ENCODE measurements around the gene CEACAM7. TPM values are rescaled to one million over a fixed set of nuclear protein-coding genes. Genes with fewer than 3 reads are reported as not detected.

Gene CEACAM7
- total RNA-seq, 1 experiment from 2014 or later, result not detected

DNA sequence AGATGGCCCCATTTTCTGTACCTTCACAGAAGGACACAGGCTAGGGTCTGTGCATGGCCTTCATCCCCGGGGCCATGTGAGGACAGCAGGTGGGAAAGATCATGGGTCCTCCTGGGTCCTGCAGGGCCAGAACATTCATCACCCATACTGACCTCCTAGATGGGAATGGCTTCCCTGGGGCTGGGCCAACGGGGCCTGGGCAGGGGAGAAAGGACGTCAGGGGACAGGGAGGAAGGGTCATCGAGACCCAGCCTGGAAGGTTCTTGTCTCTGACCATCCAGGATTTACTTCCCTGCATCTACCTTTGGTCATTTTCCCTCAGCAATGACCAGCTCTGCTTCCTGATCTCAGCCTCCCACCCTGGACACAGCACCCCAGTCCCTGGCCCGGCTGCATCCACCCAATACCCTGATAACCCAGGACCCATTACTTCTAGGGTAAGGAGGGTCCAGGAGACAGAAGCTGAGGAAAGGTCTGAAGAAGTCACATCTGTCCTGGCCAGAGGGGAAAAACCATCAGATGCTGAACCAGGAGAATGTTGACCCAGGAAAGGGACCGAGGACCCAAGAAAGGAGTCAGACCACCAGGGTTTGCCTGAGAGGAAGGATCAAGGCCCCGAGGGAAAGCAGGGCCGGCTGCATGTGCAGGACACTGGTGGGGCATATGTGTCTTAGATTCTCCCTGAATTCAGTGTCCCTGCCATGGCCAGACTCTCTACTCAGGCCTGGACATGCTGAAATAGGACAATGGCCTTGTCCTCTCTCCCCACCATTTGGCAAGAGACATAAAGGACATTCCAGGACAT, 7.0 kb upstream of the CEACAM7 start:
- no peak overlapping the region for H3K9ac ChIP-seq (ENCODE audit: extremely low read depth, insufficient read length, low read length)
- no peak overlapping the region for H2BK5ac ChIP-seq (ENCODE audit: insufficient read length, low read length)
- peak; percentile 7 for DNase-seq
- H2AK5ac ChIP-seq (ENCODE audit: insufficient read length, low read length), result no peak overlapping the region
- TF ChIP-seq, protein P1, sequence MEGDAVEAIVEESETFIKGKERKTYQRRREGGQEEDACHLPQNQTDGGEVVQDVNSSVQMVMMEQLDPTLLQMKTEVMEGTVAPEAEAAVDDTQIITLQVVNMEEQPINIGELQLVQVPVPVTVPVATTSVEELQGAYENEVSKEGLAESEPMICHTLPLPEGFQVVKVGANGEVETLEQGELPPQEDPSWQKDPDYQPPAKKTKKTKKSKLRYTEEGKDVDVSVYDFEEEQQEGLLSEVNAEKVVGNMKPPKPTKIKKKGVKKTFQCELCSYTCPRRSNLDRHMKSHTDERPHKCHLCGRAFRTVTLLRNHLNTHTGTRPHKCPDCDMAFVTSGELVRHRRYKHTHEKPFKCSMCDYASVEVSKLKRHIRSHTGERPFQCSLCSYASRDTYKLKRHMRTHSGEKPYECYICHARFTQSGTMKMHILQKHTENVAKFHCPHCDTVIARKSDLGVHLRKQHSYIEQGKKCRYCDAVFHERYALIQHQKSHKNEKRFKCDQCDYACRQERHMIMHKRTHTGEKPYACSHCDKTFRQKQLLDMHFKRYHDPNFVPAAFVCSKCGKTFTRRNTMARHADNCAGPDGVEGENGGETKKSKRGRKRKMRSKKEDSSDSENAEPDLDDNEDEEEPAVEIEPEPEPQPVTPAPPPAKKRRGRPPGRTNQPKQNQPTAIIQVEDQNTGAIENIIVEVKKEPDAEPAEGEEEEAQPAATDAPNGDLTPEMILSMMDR (conservative IDR thresholded peaks at IDR 0.05), result no peak
- no peak overlapping the region for H2AFZ ChIP-seq (ENCODE audit: low read length)
- no peaks in the 10 kb centered on the region for H3K23me2 ChIP-seq (ENCODE audit: insufficient read length, low read depth, low read length, poor library complexity, severe bottlenecking)
- no peak overlapping the region for H3K14ac ChIP-seq (ENCODE audit: insufficient read depth, low read length)
- no peak overlapping the region for H3K4me2 ChIP-seq (ENCODE audit: insufficient read depth, insufficient read length, low read length)
- Mint-ChIP-seq H3K4me1 (no peaks in the 10 kb centered on the region), H3K27ac (no peak overlapping the region), H3K9me3 (peaks cover 77 to 96% of the 10 kb centered on the region in 2 experiments), H3K36me3 (ENCODE audit: insufficient read depth in 1 of 3, low read depth in 3 of 3) (peaks cover under 1 to 32% (median 5%) of the 10 kb centered on the region in 3 experiments; a peak in 4 of 7 replicates), H3K4me3 (no peak overlapping the region), H3K27me3 (ENCODE audit: low read depth) (no peaks in the 10 kb centered on the region; the same call in 1 of the 2 replicates)
- H3K23ac ChIP-seq (ENCODE audit: insufficient read length, low read depth, low read length), result no peak overlapping the region
- no peak overlapping the region for H3K27ac ChIP-seq (ENCODE audit: insufficient read length, low read depth, low read length)
- H2BK15ac ChIP-seq (ENCODE audit: low read depth, low read length), result no peak overlapping the region
- no peak overlapping the region for H3K4ac ChIP-seq (ENCODE audit: low read depth, low read length)
- no peak overlapping the region for H2BK20ac ChIP-seq (ENCODE audit: low read depth, low read length, poor library complexity, severe bottlenecking)
- no peak overlapping the region for H2BK12ac ChIP-seq (ENCODE audit: insufficient read length, low read depth, low read length)
- no peak overlapping the region for H2BK120ac ChIP-seq (ENCODE audit: low read depth, low read length, poor library complexity, severe bottlenecking)
- H3K4me1 ChIP-seq (ENCODE audit: insufficient read depth, low read length), result no peaks in the 10 kb centered on the region
- H3K79me2 ChIP-seq (ENCODE audit: insufficient read depth, low read length), result no peaks in the 10 kb centered on the region
- no peak overlapping the region for H4K8ac ChIP-seq (replicated peaks; ENCODE audit: insufficient read length, low read depth, low read length)
- H3K9me3 ChIP-seq (ENCODE audit: control insufficient read depth, low read depth, low read length), result peaks cover 37% of the 10 kb centered on the region
- no peak overlapping the region for H3K56ac ChIP-seq (ENCODE audit: insufficient read length, low read depth, low read length)
- no CpG with 5 or more reads among the region's 8 CpGs for WGBS (ENCODE audit: extremely low coverage, insufficient read length, low lambda C conversion rate)
- H4K91ac ChIP-seq (ENCODE audit: insufficient read length, low read depth, low read length), result no peak overlapping the region
- no peak overlapping the region for H3K18ac ChIP-seq (ENCODE audit: insufficient read length, low read depth, low read length)
- H3K27me3 ChIP-seq (ENCODE audit: insufficient read depth, low read length), result no peaks in the 10 kb centered on the region
- H3K79me1 ChIP-seq (ENCODE audit: insufficient read depth, low read depth, low read length, poor library complexity, severe bottlenecking), result no peaks in the 10 kb centered on the region
- no peak overlapping the region for H3T11ph ChIP-seq (ENCODE audit: low read length)
- no peak overlapping the region for H4K5ac ChIP-seq (ENCODE audit: insufficient read length, low read depth, low read length)
- no peaks in the 10 kb centered on the region for H4K20me1 ChIP-seq (ENCODE audit: control insufficient read depth, insufficient read depth, insufficient read length)
